ENCODE results near the gene BACE2.
"Not testable (repeated sequence)": the region's sequence is repeated elsewhere in the genome, so short reads cannot be mapped to it uniquely, and the experiment has no call there.

BACE2 gene

GRCh38 chr21:41283211-41283818 is 115.4 kb downstream of the BACE2 start:
- no peak for DNase-seq

GRCh38 chr21:41289431-41289830 is 121.5 kb downstream of the BACE2 start:
- no peak for DNase-seq

DNA sequence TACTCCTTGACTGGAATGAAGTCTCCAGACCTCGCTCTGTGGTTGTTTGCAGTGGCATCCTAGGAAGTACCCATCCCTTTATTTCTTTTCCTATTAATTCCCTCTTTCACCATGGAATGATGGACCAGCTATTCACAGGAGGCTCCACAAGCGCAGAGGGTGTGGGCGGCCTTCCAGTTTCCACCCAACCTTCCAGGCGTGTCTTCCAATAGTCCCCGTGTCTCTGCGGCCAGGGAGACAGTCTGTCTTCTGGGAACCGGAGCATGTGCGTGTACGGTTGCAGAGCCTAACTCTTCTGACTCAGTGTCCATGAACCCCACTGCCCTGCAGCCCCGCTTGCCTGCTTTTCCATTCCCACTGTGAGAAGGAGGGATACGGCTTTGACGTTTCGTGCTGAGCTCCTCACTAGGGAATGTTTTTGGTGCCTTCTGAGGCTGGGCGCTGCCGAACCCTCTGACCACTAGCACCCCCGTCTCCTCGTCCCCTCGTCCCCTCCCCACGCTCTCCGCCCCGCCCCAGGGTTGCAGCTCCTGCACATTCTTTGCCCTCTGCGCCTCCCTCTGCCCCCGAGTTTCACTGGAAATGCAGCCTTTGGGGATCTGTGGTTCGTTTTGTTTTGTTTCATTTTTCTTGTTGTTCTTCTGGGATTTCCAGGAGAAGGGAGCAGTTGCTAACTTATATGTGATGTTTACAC is 122.3 kb downstream of the BACE2 start:
- no peak for DNase-seq

- no peak for DNase-seq
These were observed 126.7 kb downstream of the BACE2 start for GRCh38 chr21:41294548-41295231.

DNA sequence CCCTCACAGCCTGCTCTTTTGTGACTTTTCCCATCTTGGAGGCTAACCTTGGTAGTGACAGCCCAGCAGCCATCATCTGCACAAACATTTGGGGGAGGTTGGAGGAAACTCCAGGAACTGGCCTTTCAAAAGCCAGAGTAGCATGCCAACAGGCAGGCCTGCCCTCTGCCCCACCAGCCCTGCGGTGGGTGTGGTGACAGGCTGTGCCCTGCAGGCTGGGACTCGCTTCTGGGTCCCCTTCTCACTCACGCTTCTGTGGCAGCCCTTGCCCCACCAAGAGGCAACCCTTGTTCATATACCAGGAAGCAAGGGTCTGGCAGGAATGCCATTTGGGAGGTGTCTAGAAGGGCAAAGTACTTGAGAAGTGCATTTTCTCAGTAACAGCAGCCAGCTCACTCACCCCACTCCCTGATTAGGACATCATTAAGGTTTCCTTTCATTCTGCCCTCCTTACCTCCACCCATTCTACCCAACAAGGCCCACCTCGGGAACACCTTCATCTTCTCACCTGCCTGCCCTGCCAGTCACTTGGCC is 127.8 kb downstream of the BACE2 start:
- no peak for DNase-seq

GRCh38 chr21:41302976-41303375 is 135.0 kb downstream of the BACE2 start:
- DNase-seq, result no peak

DNA sequence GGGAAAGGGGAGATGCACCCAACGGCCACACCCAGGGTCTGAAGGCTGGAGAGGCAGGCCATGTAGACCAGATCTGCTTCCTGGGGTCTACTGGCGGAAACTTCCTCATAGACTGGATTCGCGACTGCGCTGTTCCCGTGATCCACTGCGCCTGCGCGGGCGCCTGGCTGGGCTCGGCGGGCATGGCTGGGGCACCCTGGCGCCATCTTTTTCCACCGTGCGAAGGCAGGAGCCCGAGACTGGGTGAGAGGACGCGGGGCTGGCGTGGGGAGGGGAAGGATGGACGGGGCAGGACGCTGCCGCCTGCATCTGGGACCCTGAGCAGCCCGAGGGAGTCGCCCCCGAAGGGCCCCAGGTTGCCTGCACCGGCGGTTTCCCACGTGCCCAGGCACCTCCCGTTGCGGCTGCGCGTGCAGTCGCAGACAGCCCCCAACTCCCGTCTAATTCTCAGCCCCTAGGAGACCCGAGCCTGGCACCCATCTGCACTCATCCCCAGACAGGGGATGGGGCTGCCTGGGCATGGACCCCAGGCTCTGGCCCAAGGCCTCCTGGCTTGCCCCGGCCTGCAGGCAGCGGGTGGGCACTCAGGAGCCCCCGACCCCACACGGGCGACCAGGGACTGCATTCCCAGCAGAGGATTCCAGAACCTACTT is 136.2 kb downstream of the BACE2 start:
- DNase-seq, result no peak

- DNase-seq, result no peak
These were observed 139.3 kb downstream of the BACE2 start for GRCh38 chr21:41307219-41307618.

DNA sequence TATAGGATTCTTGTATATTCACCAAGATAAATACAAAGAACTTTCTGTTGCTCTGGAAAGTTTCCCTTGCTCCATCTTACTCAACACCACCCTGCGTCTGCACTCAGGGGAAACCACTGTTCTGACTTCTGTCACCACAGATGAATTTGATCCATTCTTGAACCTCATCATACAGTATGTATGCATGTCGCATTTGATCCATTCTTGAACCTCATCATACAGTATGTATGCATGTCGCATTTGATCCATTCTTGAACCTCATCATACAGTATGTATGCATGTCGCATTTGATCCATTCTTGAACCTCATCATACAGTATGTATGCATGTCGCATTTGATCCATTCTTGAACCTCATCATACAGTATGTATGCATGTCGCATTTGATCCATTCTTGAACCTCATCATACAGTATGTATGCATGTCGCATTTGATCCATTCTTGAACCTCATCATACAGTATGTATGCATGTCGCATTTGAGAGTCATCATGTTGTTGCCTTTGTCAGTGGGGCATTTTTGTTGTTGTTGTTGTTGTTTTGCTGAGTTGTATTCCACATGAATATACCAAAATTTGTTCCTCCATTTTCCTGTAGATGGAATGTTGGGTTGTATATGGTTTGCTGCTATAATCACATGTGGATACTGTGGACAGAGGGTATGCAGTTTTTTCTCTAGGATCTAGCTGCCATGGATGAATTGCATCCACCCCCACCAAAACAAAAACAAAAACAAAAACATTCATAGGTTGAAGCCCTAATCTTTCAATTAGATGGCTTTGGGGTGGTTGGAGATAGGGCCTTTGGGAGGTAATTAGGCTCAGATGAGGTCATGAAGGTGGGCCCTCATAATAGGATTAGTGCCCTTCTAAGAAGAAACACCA is 145.6 kb downstream of the BACE2 start:
- DNase-seq, result not testable (repeated sequence)

DNA sequence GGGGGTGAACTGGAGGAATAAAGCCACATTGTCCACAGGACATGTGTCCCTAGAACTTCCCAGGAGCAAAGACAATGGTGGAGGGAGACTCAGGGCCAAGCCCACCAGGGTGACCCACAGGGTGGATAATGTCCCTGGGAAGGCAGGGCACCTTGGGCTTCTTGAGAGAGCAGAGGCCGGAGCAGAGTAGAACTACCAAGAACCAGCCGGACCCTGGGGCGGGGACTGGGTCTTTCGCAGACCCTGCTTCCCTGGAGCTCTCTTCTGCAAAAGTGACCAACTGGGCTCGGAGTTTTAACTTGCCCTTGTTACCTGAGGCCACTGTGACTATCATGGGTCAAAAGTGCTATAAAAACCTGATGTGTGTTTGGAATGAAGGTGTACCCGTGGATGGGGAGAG is 147.8 kb downstream of the BACE2 start:
- no peak for DNase-seq

DNA sequence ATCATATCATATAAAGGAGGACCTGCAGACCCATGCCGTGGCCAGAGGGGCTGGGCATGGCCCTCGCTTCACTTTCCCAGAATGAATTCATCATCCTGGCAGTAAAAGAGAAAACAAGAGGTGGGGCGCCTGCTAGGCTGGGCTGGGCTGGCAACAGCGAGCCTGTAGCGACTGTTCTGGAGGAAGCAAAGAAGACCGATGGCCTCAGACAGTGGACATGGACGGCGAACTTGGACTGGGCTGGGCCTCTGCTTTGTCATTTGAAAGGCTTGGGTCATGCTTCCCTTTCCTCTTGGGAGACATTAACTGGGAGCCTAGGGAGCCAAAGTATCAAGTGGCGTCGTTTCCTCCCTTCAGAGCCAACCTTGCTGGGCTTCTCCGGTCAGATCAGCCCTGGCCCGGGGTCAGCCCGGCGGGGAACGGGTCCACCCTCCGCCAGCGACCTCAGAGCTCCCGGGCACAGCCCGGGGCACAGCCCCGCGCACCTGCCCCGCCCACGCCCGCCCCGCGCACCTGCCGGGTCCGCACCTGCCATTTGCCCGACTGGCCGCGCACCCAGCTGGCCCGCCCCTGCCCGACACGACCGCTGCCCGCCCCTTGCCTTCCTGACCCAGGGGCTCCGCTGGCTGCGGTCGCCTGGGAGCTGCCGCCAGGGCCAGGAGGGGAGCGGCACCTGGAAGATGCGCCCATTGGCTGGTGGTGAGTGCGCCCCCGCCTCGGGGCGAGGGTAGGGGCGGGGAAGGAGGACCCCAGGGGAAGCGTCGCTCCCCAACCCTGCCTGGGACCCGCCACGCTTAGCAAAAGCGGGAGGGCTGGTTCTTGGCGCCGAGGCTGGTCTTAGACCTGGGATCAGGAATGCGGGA is 148.5 kb downstream of the BACE2 start, which contains the start of gene FAM3B:
TSS of gene FAM3B (plus strand) at position 602 of the 863 bp plus-strand sequence. CDS start at position 681, 79 bp downstream.
- DNase-seq, result no peak

GRCh38 chr21:41317063-41317392 is 149.1 kb downstream of the BACE2 start:
- DNase-seq, result no peak

- DNase-seq, result no peak
These were observed 149.5 kb downstream of the BACE2 start for GRCh38 chr21:41317458-41317857.

DNA sequence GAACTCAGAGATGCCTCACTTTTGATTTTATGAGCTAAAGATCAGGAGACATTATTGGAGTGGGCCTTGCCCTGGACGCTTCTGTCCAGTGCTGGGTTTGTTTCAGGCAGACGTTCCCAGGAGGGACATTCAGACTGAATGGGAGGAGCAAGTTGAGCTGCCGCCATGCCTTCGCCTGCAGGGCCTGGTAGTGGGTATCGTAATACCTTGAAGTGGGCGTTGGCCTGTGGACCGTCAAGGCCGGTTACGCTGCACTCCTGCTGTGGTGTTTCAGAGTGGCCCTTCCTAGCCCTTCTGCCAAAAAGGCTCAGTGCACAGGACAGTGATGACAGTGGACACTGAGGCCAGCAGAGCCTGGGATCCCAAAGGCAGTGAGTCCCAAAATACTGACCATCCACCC is 150.3 kb downstream of the BACE2 start:
- no peak for DNase-seq

GRCh38 chr21:41319273-41319672 is 151.3 kb downstream of the BACE2 start:
- DNase-seq, result no peak

DNA sequence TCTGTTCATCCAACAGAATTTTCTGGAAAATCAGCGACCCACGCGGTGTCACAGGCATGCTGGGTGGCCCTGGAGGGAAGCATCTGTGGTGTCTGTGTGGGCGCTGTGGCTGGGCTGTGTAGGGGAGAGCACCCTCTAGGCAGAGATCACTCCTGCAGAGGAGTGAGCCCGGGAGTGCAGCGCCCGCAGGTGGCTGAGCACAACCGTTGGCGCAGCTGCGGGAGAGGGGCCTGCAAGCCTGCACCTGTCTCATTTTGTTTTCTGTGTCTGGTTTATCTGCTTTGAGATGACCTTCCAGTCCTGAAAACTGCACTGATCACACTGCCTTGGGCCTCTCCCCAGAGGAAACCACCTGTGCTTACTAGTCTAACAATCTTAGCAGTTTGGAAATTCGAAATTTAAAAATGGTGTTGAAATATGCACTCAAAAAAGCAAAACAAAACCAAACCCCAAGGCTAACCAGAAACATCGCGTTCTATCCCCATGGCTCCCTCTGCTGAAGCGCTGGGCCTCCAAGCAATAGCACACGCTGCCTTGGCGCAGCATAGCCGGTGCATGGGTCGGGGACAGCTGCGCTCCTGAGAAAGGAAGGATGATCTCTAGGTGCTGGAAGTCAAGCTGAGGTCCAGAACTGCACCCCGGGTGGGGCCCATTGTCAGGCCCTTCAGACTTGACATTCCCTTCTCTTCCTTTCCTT is 153.4 kb downstream of the BACE2 start:
- DNase-seq, result peak; percentile 34

- DNase-seq, result no peak
These were observed 154.0 kb downstream of the BACE2 start for GRCh38 chr21:41321908-41322495.

DNA sequence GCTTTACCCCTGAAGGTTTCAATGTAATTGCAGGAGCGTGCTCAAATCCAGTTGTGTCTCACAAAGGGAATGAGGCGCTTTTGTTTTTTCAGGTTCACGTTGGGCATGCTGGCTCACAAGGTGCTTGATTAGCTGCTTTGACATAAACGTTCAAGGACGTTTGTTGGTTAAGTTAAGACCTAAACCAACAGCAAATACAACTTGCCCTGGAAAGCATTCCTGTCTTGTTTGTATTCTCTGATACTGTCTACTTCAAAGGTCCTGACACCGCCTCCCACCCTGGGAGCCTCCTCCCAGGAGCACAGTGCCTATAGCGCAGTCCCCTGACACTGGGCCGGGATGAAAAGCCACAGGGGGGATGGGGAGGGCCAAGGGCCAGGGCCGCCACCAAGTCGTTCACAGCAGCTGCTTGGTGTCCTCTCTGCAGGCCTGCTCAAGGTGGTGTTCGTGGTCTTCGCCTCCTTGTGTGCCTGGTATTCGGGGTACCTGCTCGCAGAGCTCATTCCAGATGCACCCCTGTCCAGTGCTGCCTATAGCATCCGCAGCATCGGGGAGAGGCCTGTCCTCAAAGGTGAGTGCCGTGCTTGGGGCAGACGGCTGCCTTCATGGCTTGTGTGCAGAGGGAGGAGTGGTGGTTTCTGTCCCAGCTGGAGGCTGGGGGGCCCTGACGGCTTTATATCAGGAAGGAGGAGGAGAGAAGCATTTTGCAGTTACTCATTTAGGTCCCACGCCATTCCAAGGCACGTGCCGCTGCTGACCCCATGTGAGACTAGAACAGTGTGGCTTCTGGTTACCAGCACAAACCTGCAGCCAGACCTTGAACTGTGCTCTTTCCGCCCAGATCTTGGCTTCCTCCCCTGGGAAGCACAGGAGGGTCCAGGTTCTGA is 154.8 kb downstream of the BACE2 start:
- DNase-seq, result no peak
